ENCODE data around the gene ASTN1. TPM values are rescaled to one million over a fixed set of nuclear protein-coding genes. Genes with fewer than 3 reads are reported as not detected.
A peak's percentile ranks its signal among the peaks of the same experiment; 100 is the strongest.

Gene ASTN1
- total RNA-seq, 4 donors from 2014 or later, result 0.93 to 2.9 (median 2.3) TPM

- Histone ChIP-seq H3K27me3 (peaks cover 15% of the 10 kb centered on the region), H3K36me3 (no peaks in the 10 kb centered on the region), H3K4me1 (peaks cover 0 to 7% (median 5%) of the 10 kb centered on the region in 3 donors), H3K9me3 (no peaks in the 10 kb centered on the region), H3K4me3 (no peak overlapping the region), H3K27ac (no peak overlapping the region)
- WGBS, 2 donors (ENCODE audit: low coverage in 1 of 2), result 3 to 9% methylated on average over 17 to 23 of the region's 25 CpGs
- TF ChIP-seq CTCF (IDR thresholded peaks at IDR 0.05) (peak; percentile 68 to 73 (median 70)), POLR2AphosphoS5 (IDR thresholded peaks at IDR 0.05) (no peak)
- ATAC-seq, result peak; percentile 35
These were observed 266.9 kb downstream of the ASTN1 start for GRCh38 chr1:176897350-176898236.

GRCh38 chr1:176896216-176896615, 268.3 kb downstream of the ASTN1 start:
- TF ChIP-seq CTCF (IDR thresholded peaks at IDR 0.05), result no peak
- TF ChIP-seq POLR2A (IDR thresholded peaks at IDR 0.05), result no peak
- no peak for TF ChIP-seq POLR2AphosphoS5 (IDR thresholded peaks at IDR 0.05)
- no peak for TF ChIP-seq EP300 (IDR thresholded peaks at IDR 0.05)
- no peaks in the 10 kb centered on the region for H3K9me3 ChIP-seq
- no peak for ATAC-seq
- no peaks in the 10 kb centered on the region for H3K36me3 ChIP-seq
- H3K27me3 ChIP-seq, result peaks cover 14% of the 10 kb centered on the region
- WGBS, 2 donors (ENCODE audit: low coverage in 1 of 2), result 67 to 84% methylated on average over 9 of the region's 10 CpGs
- peaks cover 0 to 7% (median 5%) of the 10 kb centered on the region in 3 donors for H3K4me1 ChIP-seq
- H3K27ac ChIP-seq, result no peak overlapping the region
- H3K4me3 ChIP-seq, result no peak overlapping the region

GRCh38 chr1:176894450-176894849, 270.1 kb downstream of the ASTN1 start:
- peaks cover 23% of the 10 kb centered on the region for H3K27me3 ChIP-seq
- peaks cover 0 to 7% (median 5%) of the 10 kb centered on the region in 3 donors for H3K4me1 ChIP-seq
- WGBS, 2 donors (ENCODE audit: low coverage in 1 of 2), result 80% methylated on average over 2 of the region's 8 CpGs; no CpG with 5 or more reads in 1 of the 2 donors
- H3K36me3 ChIP-seq, result no peaks in the 10 kb centered on the region
- H3K27ac ChIP-seq, result no peak overlapping the region
- H3K9me3 ChIP-seq, result no peaks in the 10 kb centered on the region
- ATAC-seq, result no peak
- no peak overlapping the region for H3K4me3 ChIP-seq
- TF ChIP-seq POLR2AphosphoS5 (IDR thresholded peaks at IDR 0.05) (no peak), EP300 (IDR thresholded peaks at IDR 0.05) (no peak), CTCF (IDR thresholded peaks at IDR 0.05) (no peak), POLR2A (IDR thresholded peaks at IDR 0.05) (no peak)

- TF ChIP-seq POLR2A (IDR thresholded peaks at IDR 0.05) (no peak), CTCF (IDR thresholded peaks at IDR 0.05) (no peak), POLR2AphosphoS5 (IDR thresholded peaks at IDR 0.05) (no peak), EP300 (IDR thresholded peaks at IDR 0.05) (no peak)
- no peak overlapping the region for H3K27ac ChIP-seq
- peaks cover 23% of the 10 kb centered on the region for H3K27me3 ChIP-seq
- H3K36me3 ChIP-seq, result no peaks in the 10 kb centered on the region
- 73% methylated on average over 4 to 5 of the region's 7 CpGs for WGBS, 2 donors (ENCODE audit: low coverage in 1 of 2)
- peaks cover 0 to 7% (median 5%) of the 10 kb centered on the region in 3 donors for H3K4me1 ChIP-seq
- H3K4me3 ChIP-seq, result no peak overlapping the region
- H3K9me3 ChIP-seq, result no peaks in the 10 kb centered on the region
- no peak for ATAC-seq
These were observed 270.7 kb downstream of the ASTN1 start for GRCh38 chr1:176893625-176894352.

Measured in gastroesophageal sphincter (tissue), 4 donors.